Keratinocyte (primary cell): Measurements from ENCODE around the gene FAM20C.

Experiments
- EZH2 ChIP-seq: IDR thresholded peaks from one replicate; pipeline ENCODE4 v1.6.1; 2012; ENCODE audit warnings: inconsistent platforms, mild to moderate bottlenecking, low read length, moderate library complexity
- TF ChIP-seq, protein P1 (sequence below), 3 experiments: IDR thresholded peaks in 1 of 3; conservative IDR thresholded peaks in 1 of 3; optimal IDR thresholded peaks in 1 of 3; 2 replicates in 2 of 3; 3 replicates in 1 of 3; pipeline versions ENCODE3 to v1.5.1; 2011; ENCODE audit warnings: low read length in 3 of 3, mild to moderate bottlenecking in 3 of 3, moderate library complexity in 2 of 3, control low read depth in 1 of 3, inconsistent platforms in 1 of 3; ENCODE audit not compliant: insufficient read depth in 2 of 3; ENCODE audit errors: extremely low read depth in 1 of 3

- TF ChIP-seq, protein P1, sequence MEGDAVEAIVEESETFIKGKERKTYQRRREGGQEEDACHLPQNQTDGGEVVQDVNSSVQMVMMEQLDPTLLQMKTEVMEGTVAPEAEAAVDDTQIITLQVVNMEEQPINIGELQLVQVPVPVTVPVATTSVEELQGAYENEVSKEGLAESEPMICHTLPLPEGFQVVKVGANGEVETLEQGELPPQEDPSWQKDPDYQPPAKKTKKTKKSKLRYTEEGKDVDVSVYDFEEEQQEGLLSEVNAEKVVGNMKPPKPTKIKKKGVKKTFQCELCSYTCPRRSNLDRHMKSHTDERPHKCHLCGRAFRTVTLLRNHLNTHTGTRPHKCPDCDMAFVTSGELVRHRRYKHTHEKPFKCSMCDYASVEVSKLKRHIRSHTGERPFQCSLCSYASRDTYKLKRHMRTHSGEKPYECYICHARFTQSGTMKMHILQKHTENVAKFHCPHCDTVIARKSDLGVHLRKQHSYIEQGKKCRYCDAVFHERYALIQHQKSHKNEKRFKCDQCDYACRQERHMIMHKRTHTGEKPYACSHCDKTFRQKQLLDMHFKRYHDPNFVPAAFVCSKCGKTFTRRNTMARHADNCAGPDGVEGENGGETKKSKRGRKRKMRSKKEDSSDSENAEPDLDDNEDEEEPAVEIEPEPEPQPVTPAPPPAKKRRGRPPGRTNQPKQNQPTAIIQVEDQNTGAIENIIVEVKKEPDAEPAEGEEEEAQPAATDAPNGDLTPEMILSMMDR (optimal IDR thresholded peaks at IDR 0.05 in 1 of 3, IDR thresholded peaks at IDR 0.05 in 1 of 3, conservative IDR thresholded peaks at IDR 0.05 in 1 of 3; ENCODE audit: extremely low read depth in 1 of 3, insufficient read depth in 2 of 3, low read length in 3 of 3) = no peak
- TF ChIP-seq EZH2 = no peak
Observed at GRCh38 chr7:223118-223800, 30.9 kb downstream of the FAM20C start.
